ENCODE measurements around the gene CHML.
"Not testable (repeated sequence)": the region's sequence is repeated elsewhere in the genome, so short reads cannot be mapped to it uniquely, and the experiment has no call there.

The CHML gene, protein sequence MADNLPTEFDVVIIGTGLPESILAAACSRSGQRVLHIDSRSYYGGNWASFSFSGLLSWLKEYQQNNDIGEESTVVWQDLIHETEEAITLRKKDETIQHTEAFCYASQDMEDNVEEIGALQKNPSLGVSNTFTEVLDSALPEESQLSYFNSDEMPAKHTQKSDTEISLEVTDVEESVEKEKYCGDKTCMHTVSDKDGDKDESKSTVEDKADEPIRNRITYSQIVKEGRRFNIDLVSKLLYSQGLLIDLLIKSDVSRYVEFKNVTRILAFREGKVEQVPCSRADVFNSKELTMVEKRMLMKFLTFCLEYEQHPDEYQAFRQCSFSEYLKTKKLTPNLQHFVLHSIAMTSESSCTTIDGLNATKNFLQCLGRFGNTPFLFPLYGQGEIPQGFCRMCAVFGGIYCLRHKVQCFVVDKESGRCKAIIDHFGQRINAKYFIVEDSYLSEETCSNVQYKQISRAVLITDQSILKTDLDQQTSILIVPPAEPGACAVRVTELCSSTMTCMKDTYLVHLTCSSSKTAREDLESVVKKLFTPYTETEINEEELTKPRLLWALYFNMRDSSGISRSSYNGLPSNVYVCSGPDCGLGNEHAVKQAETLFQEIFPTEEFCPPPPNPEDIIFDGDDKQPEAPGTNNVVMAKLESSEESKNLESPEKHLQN

DNA sequence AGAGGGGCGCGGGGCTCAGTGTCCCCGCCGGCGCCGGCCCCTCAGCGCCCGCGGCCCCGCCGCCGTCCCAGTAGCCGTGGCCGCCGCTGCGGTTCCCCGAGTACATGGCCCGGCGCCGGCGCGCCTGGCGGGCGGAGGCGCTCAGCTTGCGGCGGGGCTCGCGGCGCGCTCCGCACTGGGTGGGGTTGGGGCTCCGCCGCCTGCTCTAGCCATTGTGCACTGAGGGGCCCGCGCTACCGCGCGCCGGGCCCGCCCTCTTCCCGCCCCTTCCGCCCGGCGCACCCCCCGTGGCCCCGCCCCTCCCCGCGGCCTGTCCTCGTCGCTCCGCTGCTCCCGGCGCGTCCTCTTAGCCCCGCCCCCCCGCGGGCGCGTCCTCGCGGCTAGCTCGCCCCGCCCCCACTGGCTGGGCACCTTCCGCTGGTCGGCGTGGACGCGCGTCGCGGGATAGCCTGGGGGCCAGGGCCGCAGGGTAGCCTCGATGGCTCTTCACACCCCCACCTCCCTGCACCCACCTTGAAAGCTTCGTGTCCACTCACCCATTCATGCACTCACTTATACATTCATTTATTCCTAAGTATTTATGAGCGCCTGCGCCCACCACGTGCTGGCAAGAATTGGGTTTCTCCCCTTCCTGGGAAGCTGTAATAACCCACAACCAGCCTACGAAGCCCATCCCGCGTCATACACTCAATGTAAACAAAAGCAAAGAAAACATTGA is at the start of gene CHML, which contains the start of gene OPN3:
Gene CHML (minus strand): TSS at position 221 of the 718 bp plus-strand sequence. CDS start 4,603 bp downstream, outside the sequence.
Gene OPN3 (minus strand): TSS at position 221 of the 718 bp plus-strand sequence. CDS start 115 bp downstream, at position 106.
- DNase-seq (ENCODE audit: low spot score): peak; percentile 92

DNA sequence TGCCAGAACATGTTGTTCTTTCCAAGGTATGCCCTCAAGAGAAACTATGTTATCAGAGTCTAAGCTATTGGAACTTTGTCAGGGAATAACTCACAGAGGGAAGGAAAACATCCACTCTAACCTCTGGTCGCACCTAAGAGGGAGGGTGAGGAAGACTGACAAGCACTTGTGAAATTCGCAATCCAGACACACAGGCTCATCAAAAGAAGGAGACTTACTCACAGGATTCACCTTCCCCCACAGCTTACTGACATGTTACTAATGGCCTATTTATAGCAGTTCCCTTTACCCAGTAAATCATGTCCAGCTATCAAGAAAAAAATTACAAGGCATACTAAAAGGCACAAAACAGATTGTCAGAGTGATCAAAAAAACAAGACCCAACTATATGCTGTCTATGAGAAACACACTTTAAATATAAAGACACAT is 48.8 kb upstream of the CHML start:
- no peak for DNase-seq (ENCODE audit: low spot score)

DNA sequence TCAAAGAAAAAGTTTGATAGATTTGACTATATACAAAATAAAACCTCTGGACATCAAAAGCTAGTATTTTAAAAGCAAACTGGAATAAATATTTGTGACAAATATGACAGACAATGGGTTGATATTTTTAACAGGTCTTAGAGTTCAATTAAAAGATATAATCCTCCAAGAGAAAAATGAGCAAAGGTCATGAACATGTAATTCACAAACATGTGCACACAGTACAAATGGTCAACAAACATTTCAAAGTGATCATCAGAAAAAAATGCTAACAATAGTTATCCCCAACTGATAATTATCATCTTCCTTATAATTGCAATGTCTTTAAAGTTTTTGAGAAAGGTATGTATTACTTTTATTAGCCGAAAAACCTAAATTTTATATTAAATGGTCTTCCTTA is 43.9 kb upstream of the CHML start:
- DNase-seq (ENCODE audit: low spot score): no peak

DNA sequence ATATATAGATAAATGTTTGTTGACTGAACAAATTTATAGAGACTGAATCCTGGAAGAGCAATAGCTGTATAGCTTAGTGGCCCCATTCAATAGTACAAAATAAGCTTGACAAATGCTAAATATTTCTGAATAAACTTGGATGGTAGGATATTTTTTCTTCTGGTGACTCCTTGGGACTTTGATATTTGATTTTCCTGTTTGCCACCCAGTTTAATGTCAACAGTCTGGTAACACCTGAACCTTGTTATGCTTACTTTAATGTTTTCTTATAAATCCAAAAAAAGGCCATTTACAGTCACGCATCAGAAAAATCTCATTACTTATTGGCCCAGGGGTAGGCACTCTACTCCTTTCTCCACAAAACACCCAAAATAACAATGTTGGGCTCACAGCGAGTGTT is 42.8 kb upstream of the CHML start:
- no peak for DNase-seq (ENCODE audit: low spot score)

GRCh38 chr1:241681861-241682448 is 41.8 kb upstream of the CHML start:
- not testable (repeated sequence) for DNase-seq (ENCODE audit: low spot score)

DNA sequence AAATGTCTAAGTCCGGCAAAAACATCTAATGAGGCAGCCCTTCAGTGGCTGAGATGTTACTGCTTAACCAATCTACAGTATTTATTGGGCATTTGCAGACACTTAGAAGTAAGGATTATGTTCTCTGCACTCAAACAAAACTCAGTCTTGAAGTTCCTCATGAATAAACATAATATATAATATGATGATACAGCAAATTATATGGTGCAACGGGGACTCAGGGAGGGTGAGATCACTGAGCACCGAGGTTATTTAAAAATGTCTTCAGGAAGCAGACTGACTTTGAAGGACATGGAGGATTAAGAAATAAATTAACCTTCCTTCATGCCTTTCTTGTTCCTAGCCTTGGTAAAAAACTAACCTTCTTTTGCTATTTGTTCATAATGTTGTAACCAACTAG is 39.8 kb upstream of the CHML start:
- no peak for DNase-seq (ENCODE audit: low spot score)

DNA sequence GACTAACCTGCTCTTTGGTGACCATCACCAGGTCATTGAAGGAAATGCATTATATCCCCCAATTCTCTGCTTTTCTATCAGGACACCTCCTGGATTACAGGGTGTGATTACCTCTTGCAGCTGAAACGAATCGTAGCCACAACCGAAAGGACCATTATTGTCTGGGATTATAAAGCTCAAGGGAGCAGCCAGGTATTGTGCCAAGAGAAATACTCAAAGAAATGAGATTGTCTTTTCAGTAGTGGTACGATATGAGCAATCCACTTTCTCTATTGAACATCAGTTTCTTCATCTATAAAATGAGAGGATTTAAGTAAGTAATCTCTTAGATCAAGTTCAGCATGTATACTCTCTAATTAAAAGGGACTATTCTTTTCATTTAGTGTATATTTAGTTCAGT is 39.2 kb upstream of the CHML start:
- no peak for DNase-seq (ENCODE audit: low spot score)

DNA sequence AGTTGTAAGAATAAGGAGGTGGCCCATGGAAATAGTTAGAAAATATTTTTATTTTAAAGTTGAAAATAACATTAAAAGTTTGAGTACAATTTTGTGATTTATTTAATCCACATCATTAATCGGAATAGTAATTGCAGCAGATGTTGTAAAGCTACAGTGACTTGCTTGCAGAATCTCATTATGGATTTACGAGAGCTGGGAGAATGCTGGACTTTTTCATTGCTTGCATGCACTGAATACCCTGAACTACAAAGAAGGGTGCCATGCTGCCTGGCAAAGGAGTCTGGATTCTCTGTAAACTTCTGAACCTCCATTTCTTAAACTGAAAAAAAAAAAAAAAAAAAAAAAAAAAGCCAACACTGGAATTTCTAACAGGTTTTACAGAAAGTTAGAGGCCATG is 38.4 kb upstream of the CHML start:
- DNase-seq (ENCODE audit: low spot score): no peak

DNA sequence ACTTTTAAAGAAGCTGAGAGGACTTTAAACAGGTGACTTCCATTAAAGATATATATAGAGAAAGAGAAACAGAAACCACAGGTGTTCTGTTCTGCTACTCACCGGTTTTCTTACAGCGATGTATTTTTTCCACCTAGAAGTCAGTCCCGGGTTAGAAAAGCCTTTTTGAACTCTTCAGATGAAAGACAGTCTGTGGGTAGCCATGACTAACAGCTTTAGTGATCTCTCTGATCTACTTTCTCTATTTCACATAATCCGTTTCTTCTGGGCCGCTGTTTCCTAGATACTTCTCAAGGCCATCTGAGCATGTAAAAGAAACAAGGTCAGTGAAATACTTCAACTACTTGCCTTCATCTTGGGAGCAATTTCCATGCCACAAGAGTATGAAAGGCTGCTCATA is 37.0 kb upstream of the CHML start:
- no peak for DNase-seq (ENCODE audit: low spot score)

DNA sequence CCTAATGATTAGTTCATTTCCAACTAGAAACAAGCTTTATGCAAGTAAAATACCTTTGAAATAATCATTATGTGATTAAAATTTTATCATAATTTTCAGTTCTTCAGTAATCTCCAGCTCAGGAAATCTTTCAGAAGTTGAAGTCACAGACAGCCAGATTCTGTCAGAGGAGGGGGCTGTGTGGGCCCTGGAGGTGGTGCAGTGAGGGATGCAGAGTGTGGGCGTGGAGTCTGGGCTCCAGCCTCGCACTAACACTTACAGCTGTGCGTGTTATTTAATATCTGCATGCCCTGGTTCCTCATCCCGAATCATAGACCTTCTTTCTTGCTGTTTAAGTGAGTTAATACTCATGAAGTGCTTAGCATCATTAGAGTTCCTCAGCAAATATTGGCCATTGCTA is 35.8 kb upstream of the CHML start:
- no peak for DNase-seq (ENCODE audit: low spot score)

GRCh38 chr1:241674805-241675384 is 34.7 kb upstream of the CHML start:
- no peak for DNase-seq (ENCODE audit: low spot score)

- DNase-seq (ENCODE audit: low spot score): no peak
Measured at GRCh38 chr1:241672301-241672700, 32.1 kb upstream of the CHML start.

GRCh38 chr1:241666419-241666818 is 26.2 kb upstream of the CHML start:
- no peak for DNase-seq (ENCODE audit: low spot score)

- no peak for DNase-seq (ENCODE audit: low spot score)
Measured at GRCh38 chr1:241660424-241660972, 20.3 kb upstream of the CHML start.

- not testable (repeated sequence) for DNase-seq (ENCODE audit: low spot score)
Measured at GRCh38 chr1:241659016-241659415, 18.8 kb upstream of the CHML start.

- no peak for DNase-seq (ENCODE audit: low spot score)
Measured at GRCh38 chr1:241658081-241658793, 18.1 kb upstream of the CHML start.

DNA sequence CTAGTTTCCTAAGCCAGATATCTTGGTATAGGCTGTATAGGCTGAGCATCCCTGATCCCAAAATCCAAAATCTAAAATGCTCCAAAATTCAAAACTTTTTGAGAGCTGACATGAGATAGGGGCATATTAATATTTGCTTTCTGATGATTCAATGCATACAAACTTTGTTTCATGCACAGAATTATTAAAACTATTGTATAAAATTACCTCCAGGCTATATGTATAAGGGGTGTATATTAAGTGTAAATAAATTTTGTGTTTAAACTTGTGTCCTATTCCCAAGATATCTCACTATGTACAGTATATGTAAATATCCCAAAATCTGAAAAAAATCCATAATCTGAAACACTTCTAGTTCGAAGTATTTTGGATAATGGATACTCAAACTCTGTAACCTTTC is 14.5 kb upstream of the CHML start:
- DNase-seq (ENCODE audit: low spot score): no peak

DNA sequence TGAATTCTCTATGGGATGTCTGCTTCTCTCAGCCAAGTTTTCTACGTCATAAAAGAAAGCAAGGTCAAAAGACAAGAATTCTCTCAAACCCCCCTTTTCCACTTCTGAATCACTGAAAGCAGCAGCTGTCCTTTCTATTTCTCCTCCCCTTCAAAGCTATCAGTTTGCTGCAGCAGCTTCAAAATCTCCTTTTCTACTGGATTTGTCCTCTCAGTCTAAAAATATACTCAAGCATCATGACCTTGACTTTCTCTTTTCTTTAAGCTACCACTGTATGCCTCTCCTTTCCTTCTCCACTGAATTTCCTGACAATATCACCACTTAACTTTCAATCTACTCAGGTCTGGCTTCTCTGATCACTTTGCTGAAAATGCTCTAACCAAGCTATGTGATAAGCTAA is 13.8 kb upstream of the CHML start:
- DNase-seq (ENCODE audit: low spot score): no peak

DNA sequence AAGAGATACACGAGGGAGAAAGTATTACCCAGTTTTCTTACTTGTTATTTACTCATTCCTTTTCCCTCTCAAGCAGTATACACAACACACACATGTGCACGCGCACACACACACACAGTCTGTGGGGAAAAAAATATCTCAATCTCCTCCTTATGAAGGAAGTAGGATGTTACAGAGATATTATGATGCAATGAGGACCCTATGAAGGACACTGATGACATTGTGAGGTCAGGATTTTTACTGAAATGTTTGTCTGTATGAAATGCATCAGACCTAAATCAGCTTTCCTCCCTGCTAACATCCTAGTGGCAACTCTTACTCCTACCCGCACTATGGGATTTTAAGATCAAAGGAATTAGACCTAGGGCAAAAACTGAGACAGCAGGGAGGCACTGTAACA is 11.8 kb upstream of the CHML start, which contains the start of gene WDR64:
Gene WDR64 (plus strand): TSS at position 270 of the 400 bp plus-strand sequence. CDS start 204 bp downstream, outside the sequence.
- DNase-seq (ENCODE audit: low spot score): no peak

DNA sequence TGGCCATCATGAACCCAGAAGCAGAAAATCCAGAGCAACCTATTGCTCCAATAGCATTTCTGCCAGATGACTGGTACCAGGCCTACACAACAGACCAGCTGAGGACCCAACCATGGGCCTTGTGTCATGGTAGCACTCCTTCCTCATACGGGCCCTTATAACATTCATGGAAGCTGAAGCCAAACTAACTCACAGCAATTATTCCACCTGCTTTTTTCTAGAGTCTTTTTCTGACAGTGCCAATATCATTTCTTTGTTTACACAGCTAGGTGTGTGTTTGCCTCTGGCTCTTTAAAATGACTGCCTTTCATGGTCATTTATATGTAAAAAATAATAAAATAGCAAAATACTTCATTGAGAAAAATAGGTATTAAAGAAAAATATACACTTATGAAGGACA is 8.0 kb upstream of the CHML start:
- no peak for DNase-seq (ENCODE audit: low spot score)

DNA sequence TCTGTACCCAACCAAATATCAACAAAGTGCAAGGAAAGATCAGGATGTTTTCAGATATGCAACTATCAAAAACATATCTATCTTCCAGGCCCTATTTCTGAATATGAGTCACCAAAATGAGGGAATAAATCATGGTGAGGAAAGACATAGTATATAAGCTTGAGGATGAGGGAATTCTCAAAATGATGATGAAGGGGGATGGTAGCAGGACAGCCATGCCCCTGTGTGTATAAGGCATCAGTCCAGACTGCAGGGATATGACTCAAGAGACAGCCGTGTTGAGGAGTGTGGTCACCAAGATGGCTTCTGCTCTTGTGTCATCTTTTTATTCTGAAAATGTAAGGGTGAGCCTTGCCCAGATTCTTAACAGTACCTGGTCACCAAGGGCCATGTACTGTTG is 7.5 kb upstream of the CHML start:
- no peak for DNase-seq (ENCODE audit: low spot score)
